A549 treated with RU486 at 1 μM for 4 hours (cell line): ENCODE results near the gene FGF9. TPM values are rescaled to one million over a fixed set of nuclear protein-coding genes. Genes with fewer than 3 reads are reported as not detected.

Source experiments
- total RNA-seq: library from RNA; stranded (reverse); fragments of 200-300 nt; extraction: Qiagen RNA extraction; gene quantifications from 5 replicates; pipeline ENCODE4 v1.2.3, GENCODE V29; 2022; ENCODE audit warnings: low read depth

FGF9 gene
- not detected in 5 replicates for total RNA-seq

GRCh38 chr13:21670883-21671619 is at the start of gene FGF9:
FGF9 (plus strand) TSS chr13:21671073; CDS start chr13:21671913, 840 bp downstream.

Other genes starting within 250 kb of the FGF9 start
- gene ZDHHC20, start 211.8 kb upstream of the FGF9 start, total RNA-seq, result 7.5 to 21.4 TPM (median 19.6 TPM) in 5 replicates
- 11.5 to 18.4 TPM (median 17.0 TPM) in 5 replicates for gene MICU2, start 66.9 kb upstream of the FGF9 start, total RNA-seq